Parathyroid adenoma (tissue), 2 donors: Measurements from ENCODE around the gene SKOR2.
"Not testable (repeated sequence)": the region's sequence is repeated elsewhere in the genome, so short reads cannot be mapped to it uniquely, and the experiment has no call there.

ENCODE experiments used
- H2AFZ ChIP-seq: fragments of 300-600 bp; sonication (generic); one replicate; pipeline ENCODE4 v1.7.0; 2017; ENCODE audit warnings: antibody characterized with exemption, mild to moderate bottlenecking
- H3K27ac ChIP-seq: fragments of 300-600 bp; sonication (generic); one replicate; pipeline ENCODE4 v1.7.0; 2017
- H3K27me3 ChIP-seq: fragments of 300-600 bp; sonication (generic); one replicate; pipeline ENCODE4 v1.7.0; 2017; ENCODE audit warnings: low read length; ENCODE audit not compliant: control insufficient read depth, insufficient read depth
- H3K36me3 ChIP-seq: fragments of 300-600 bp; sonication (generic); one replicate; pipeline ENCODE4 v1.7.0; 2017; ENCODE audit warnings: low read length; ENCODE audit not compliant: control insufficient read depth, insufficient read depth
- H3K4me1 ChIP-seq: fragments of 300-600 bp; sonication (generic); one replicate; pipeline ENCODE4 v1.7.0; 2017; ENCODE audit warnings: control low read depth
- H3K4me2 ChIP-seq: fragments of 300-600 bp; sonication (generic); one replicate; pipeline ENCODE4 v1.7.0; 2017; ENCODE audit warnings: low read length
- H3K4me3 ChIP-seq: fragments of 300-600 bp; sonication (generic); one replicate; pipeline ENCODE4 v1.7.0; 2017; ENCODE audit warnings: low read depth, low read length
- H3K79me2 ChIP-seq: fragments of 300-600 bp; sonication (generic); one replicate; pipeline ENCODE4 v1.7.0; 2017; ENCODE audit warnings: control low read depth
- H3K9ac ChIP-seq: fragments of 300-600 bp; sonication (generic); one replicate; pipeline ENCODE4 v1.7.0; 2017; ENCODE audit warnings: mild to moderate bottlenecking
- H3K9me3 ChIP-seq: fragments of 300-600 bp; sonication (generic); one replicate; pipeline ENCODE4 v1.7.0; 2017; ENCODE audit warnings: low read length; ENCODE audit not compliant: control insufficient read depth
- CTCF ChIP-seq: fragments of 300-600 bp; sonication (generic); IDR thresholded peaks from one replicate; pipeline ENCODE4 v1.7.0; 2017; ENCODE audit warnings: antibody characterized with exemption, mild to moderate bottlenecking
- donor health status: primary hyperparathyroidism.

SKOR2 gene

GRCh38 chr18:47166294-47166693 lies 85.2 kb downstream of the SKOR2 start:
- H3K36me3 ChIP-seq = no peaks in the 10 kb centered on the region
- no peak overlapping the region for H3K4me2 ChIP-seq
- H3K79me2 ChIP-seq = peaks cover 25% of the 10 kb centered on the region
- H3K27ac ChIP-seq = no peak overlapping the region
- no peak overlapping the region for H2AFZ ChIP-seq
- H3K9ac ChIP-seq = no peak overlapping the region
- H3K27me3 ChIP-seq = no peaks in the 10 kb centered on the region
- TF ChIP-seq CTCF = no peak
- H3K4me1 ChIP-seq = no peaks in the 10 kb centered on the region
- H3K9me3 ChIP-seq = no peaks in the 10 kb centered on the region
- H3K4me3 ChIP-seq = no peak overlapping the region

GRCh38 chr18:47163241-47163640 lies 88.2 kb downstream of the SKOR2 start:
- Histone ChIP-seq H3K4me3 (no peak overlapping the region), H3K36me3 (no peaks in the 10 kb centered on the region), H3K4me1 (no peaks in the 10 kb centered on the region), H3K27me3 (no peaks in the 10 kb centered on the region), H3K27ac (no peak overlapping the region), H2AFZ (no peak overlapping the region), H3K9me3 (no peaks in the 10 kb centered on the region), H3K4me2 (no peak overlapping the region), H3K9ac (no peak overlapping the region), H3K79me2 (peaks cover 16% of the 10 kb centered on the region)
- no peak for TF ChIP-seq CTCF

GRCh38 chr18:47160256-47160655 lies 91.2 kb downstream of the SKOR2 start:
- no peak overlapping the region for H3K4me2 ChIP-seq
- TF ChIP-seq CTCF = no peak
- no peak overlapping the region for H2AFZ ChIP-seq
- no peak overlapping the region for H3K4me3 ChIP-seq
- no peaks in the 10 kb centered on the region for H3K4me1 ChIP-seq
- H3K79me2 ChIP-seq = peaks cover 8% of the 10 kb centered on the region
- H3K9ac ChIP-seq = no peak overlapping the region
- H3K36me3 ChIP-seq = no peaks in the 10 kb centered on the region
- H3K27me3 ChIP-seq = no peaks in the 10 kb centered on the region
- H3K9me3 ChIP-seq = no peaks in the 10 kb centered on the region
- no peak overlapping the region for H3K27ac ChIP-seq

GRCh38 chr18:47158404-47158803 lies 93.1 kb downstream of the SKOR2 start:
- H3K79me2 ChIP-seq, H3K9me3 ChIP-seq, H3K4me3 ChIP-seq, H3K27ac ChIP-seq, H3K4me1 ChIP-seq, H3K9ac ChIP-seq, H3K27me3 ChIP-seq, H3K4me2 ChIP-seq, H2AFZ ChIP-seq, H3K36me3 ChIP-seq: not testable (repeated sequence)
